Measurements from ENCODE around the gene PCLO.
A peak's percentile ranks its signal among the peaks of the same experiment; 100 is the strongest.

DNA sequence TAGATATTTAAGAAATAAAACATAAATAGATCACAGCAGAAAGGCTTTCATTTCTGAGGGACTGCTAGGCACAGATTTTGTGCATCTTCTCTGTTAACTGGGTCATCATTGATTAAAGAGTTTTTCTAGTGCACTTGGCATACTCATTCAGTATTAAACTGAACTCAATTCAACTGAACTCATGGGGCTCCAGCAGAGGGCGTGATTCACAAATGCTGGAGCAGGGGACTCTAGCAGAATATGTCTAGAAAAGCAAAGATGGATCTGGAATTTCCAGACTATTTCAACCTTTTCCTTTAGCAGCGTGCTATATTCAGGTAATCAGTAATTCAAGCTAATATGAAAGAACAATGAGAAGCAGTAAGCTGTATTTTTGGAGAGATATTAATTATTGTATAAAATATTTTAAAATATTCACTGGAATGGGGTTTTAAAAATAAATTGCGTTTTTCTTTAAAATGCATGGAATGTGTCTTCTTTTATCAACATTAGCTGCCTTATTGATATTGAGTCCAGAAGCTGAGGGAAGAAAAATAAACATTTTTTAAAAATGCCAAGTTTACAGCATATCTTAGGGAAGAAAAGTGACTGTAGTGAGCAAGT is 422.3 kb downstream of the PCLO start:
- TF ChIP-seq, protein P1, sequence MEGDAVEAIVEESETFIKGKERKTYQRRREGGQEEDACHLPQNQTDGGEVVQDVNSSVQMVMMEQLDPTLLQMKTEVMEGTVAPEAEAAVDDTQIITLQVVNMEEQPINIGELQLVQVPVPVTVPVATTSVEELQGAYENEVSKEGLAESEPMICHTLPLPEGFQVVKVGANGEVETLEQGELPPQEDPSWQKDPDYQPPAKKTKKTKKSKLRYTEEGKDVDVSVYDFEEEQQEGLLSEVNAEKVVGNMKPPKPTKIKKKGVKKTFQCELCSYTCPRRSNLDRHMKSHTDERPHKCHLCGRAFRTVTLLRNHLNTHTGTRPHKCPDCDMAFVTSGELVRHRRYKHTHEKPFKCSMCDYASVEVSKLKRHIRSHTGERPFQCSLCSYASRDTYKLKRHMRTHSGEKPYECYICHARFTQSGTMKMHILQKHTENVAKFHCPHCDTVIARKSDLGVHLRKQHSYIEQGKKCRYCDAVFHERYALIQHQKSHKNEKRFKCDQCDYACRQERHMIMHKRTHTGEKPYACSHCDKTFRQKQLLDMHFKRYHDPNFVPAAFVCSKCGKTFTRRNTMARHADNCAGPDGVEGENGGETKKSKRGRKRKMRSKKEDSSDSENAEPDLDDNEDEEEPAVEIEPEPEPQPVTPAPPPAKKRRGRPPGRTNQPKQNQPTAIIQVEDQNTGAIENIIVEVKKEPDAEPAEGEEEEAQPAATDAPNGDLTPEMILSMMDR (conservative IDR thresholded peaks at IDR 0.05; ENCODE audit: low read length) = peak; percentile 81
- no peak for TF ChIP-seq EZH2phosphoT487 (IDR thresholded peaks at IDR 0.05; ENCODE audit: borderline replicate concordance, low read depth, low read length)
